ENCODE results near the gene AAK1. TPM values are rescaled to one million over a fixed set of nuclear protein-coding genes. Genes with fewer than 3 reads are reported as not detected.

The AAK1 gene
- polyA plus RNA-seq, 1 donor from 2014 or later: 26.7 TPM

DNA sequence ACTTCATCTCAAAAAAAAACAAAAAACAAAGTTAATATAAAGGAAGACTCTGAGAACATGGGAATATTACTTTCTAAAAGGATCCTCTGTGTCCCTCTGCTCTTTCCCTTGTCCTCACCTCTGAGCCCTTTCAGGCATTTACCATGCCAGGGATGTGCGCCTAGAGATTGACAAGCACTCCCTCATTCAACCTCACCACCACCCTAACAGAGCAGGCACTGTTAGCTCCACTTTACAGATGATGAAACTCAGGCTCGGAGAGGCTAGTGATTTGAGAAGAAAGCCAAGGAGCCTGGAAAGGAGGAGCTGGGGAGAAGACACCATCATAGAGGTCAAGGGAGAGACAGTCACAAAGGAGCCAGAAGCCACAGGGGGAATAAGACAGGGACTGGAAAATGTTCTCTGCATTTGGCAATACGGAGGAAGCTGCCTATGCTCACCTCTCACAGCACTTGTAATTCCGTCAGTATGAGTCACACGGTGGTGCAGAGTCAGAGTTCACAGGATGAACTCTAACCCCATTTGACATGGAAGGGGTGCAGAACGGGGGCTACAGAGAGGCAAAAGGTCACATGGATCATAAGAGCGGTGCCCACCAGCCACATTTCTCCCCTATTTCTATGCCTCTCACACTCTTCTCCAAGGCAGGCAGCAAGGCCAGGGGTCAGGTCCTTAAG is 104.5 kb downstream of the AAK1 start:
- H3K4me2 ChIP-seq (ENCODE audit: low read length): no peak overlapping the region
- H4K20me1 ChIP-seq (ENCODE audit: insufficient read depth): no peaks in the 10 kb centered on the region
- H3K9me2 ChIP-seq (ENCODE audit: insufficient read depth, low read length): no peaks in the 10 kb centered on the region
- H3K79me2 ChIP-seq (replicated peaks; ENCODE audit: insufficient read depth, low read length): no peaks in the 10 kb centered on the region
- H3K27ac ChIP-seq (ENCODE audit: low read length): no peak overlapping the region
- H3K27me3 ChIP-seq (ENCODE audit: insufficient read depth, low read depth, low read length): no peaks in the 10 kb centered on the region
- H2AFZ ChIP-seq (ENCODE audit: low read depth, low read length): no peak overlapping the region
- no peak overlapping the region for H3K4me3 ChIP-seq (ENCODE audit: low read length)
- no peaks in the 10 kb centered on the region for H3F3A ChIP-seq (ENCODE audit: insufficient read depth, low read length, poor library complexity, severe bottlenecking)
- H3K9me3 ChIP-seq (ENCODE audit: low read length): peaks cover 2% of the 10 kb centered on the region
- no peaks in the 10 kb centered on the region for H3K36me3 ChIP-seq (ENCODE audit: insufficient read depth, low read length)
- no peak for TF ChIP-seq SMC3 (conservative IDR thresholded peaks at IDR 0.05; ENCODE audit: poor library complexity)
- TF ChIP-seq MXI1 (conservative IDR thresholded peaks at IDR 0.05; ENCODE audit: poor library complexity, severe bottlenecking): no peak
- no peak for TF ChIP-seq CTCF (IDR thresholded peaks at IDR 0.05; ENCODE audit: poor library complexity, severe bottlenecking)
- TF ChIP-seq POLR2AphosphoS5 (IDR thresholded peaks at IDR 0.05): no peak
- TF ChIP-seq EZH2 (IDR thresholded peaks at IDR 0.05; ENCODE audit: borderline replicate concordance, insufficient read depth, low read length, poor library complexity, severe bottlenecking): no peak
- TF ChIP-seq, protein P1, sequence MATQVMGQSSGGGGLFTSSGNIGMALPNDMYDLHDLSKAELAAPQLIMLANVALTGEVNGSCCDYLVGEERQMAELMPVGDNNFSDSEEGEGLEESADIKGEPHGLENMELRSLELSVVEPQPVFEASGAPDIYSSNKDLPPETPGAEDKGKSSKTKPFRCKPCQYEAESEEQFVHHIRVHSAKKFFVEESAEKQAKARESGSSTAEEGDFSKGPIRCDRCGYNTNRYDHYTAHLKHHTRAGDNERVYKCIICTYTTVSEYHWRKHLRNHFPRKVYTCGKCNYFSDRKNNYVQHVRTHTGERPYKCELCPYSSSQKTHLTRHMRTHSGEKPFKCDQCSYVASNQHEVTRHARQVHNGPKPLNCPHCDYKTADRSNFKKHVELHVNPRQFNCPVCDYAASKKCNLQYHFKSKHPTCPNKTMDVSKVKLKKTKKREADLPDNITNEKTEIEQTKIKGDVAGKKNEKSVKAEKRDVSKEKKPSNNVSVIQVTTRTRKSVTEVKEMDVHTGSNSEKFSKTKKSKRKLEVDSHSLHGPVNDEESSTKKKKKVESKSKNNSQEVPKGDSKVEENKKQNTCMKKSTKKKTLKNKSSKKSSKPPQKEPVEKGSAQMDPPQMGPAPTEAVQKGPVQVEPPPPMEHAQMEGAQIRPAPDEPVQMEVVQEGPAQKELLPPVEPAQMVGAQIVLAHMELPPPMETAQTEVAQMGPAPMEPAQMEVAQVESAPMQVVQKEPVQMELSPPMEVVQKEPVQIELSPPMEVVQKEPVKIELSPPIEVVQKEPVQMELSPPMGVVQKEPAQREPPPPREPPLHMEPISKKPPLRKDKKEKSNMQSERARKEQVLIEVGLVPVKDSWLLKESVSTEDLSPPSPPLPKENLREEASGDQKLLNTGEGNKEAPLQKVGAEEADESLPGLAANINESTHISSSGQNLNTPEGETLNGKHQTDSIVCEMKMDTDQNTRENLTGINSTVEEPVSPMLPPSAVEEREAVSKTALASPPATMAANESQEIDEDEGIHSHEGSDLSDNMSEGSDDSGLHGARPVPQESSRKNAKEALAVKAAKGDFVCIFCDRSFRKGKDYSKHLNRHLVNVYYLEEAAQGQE (IDR thresholded peaks at IDR 0.05; ENCODE audit: borderline replicate concordance): no peak
- no peak for TF ChIP-seq TAF1 (IDR thresholded peaks at IDR 0.05; ENCODE audit: low read depth)
- TF ChIP-seq EP300 (conservative IDR thresholded peaks at IDR 0.05; ENCODE audit: poor library complexity, severe bottlenecking): no peak
- TF ChIP-seq RAD21 (conservative IDR thresholded peaks at IDR 0.05): no peak
- H3K9ac ChIP-seq (ENCODE audit: low read length): no peak overlapping the region

DNA sequence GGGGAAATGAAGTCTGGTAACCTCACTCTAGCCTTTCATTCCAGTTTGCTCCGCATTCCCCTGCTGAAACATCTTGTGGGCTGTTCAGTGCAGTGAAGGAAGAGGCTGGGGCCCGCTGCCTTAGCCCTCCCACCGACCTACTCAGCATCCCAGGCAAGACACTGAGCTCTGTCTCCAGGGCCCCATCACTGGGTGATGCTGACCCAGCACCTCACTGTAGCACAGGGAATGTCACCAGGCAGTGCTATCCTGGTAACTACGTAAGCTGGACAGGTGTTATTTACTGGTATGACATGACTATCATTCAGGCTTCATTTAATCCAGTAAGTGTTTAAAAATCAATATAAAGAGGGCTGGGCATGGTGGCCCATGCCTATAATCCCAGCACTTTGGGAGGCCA is 105.3 kb downstream of the AAK1 start:
- Histone ChIP-seq H2AFZ (ENCODE audit: low read depth, low read length) (no peak overlapping the region), H3F3A (ENCODE audit: insufficient read depth, low read length, poor library complexity, severe bottlenecking) (no peaks in the 10 kb centered on the region), H3K9ac (ENCODE audit: low read length) (no peak overlapping the region), H4K20me1 (ENCODE audit: insufficient read depth) (no peaks in the 10 kb centered on the region), H3K4me2 (ENCODE audit: low read length) (no peak overlapping the region), H3K27me3 (ENCODE audit: insufficient read depth, low read depth, low read length) (no peaks in the 10 kb centered on the region), H3K9me3 (ENCODE audit: low read length) (peaks cover 5% of the 10 kb centered on the region), H3K36me3 (ENCODE audit: insufficient read depth, low read length) (no peaks in the 10 kb centered on the region), H3K79me2 (replicated peaks; ENCODE audit: insufficient read depth, low read length) (no peaks in the 10 kb centered on the region), H3K9me2 (ENCODE audit: insufficient read depth, low read length) (no peaks in the 10 kb centered on the region), H3K27ac (ENCODE audit: low read length) (no peak overlapping the region), H3K4me3 (ENCODE audit: low read length) (no peak overlapping the region)
- no peak for TF ChIP-seq EP300 (conservative IDR thresholded peaks at IDR 0.05; ENCODE audit: poor library complexity, severe bottlenecking)
- TF ChIP-seq SMC3 (conservative IDR thresholded peaks at IDR 0.05; ENCODE audit: poor library complexity): no peak
- TF ChIP-seq TAF1 (IDR thresholded peaks at IDR 0.05; ENCODE audit: low read depth): no peak
- no peak for TF ChIP-seq RAD21 (conservative IDR thresholded peaks at IDR 0.05)
- no peak for TF ChIP-seq CTCF (IDR thresholded peaks at IDR 0.05; ENCODE audit: poor library complexity, severe bottlenecking)
- TF ChIP-seq EZH2 (IDR thresholded peaks at IDR 0.05; ENCODE audit: borderline replicate concordance, insufficient read depth, low read length, poor library complexity, severe bottlenecking): no peak
- TF ChIP-seq, protein P1 (IDR thresholded peaks at IDR 0.05; ENCODE audit: borderline replicate concordance): no peak
- TF ChIP-seq POLR2AphosphoS5 (IDR thresholded peaks at IDR 0.05): no peak
- TF ChIP-seq MXI1 (conservative IDR thresholded peaks at IDR 0.05; ENCODE audit: poor library complexity, severe bottlenecking): no peak

Measured in neural cell (in vitro differentiated cells).